Naive thymus-derived CD4-positive, alpha-beta T cell (primary cell): ENCODE results near the gene METTL16. TPM values are rescaled to one million over a fixed set of nuclear protein-coding genes. Genes with fewer than 3 reads are reported as not detected.
A peak's percentile ranks its signal among the peaks of the same experiment; 100 is the strongest.

Source experiments
- ATAC-seq: fragments of 150-1000 bp; cut with Tn5 transposase; 2 replicates; pipeline ENCODE4 v1.10.0; 2021; ENCODE audit warnings: mild to moderate bottlenecking, moderate library complexity
- CTCF ChIA-PET: fragments of 350-600 bp; sonication (Branson Sonifier 250); formaldehyde crosslinking; loops from one replicate; lab custom pipeline; 2021; ENCODE audit warnings: antibody characterized with exemption; lab: Charles Lee
- POLR2A ChIA-PET: fragments of 350-600 bp; sonication (Branson Sonifier 250); formaldehyde crosslinking; loops from one replicate; lab custom pipeline; 2021; ENCODE audit warnings: antibody characterized with exemption, inconsistent platforms; lab: Charles Lee
- DNase-seq, 9 donors: peaks; one replicate each; pipeline versions ENCODE4 v3.0.0 to v3.0.0-alpha.2; 2020 to 2022; ENCODE audit warnings: mixed read lengths in 1 of 9
- H3K27ac ChIP-seq: one replicate; pipeline ENCODE4 v1.7.0; 2013; ENCODE audit warnings: mild to moderate bottlenecking, low read depth, low read length, moderate library complexity
- H3K27me3 ChIP-seq, 2 donors: one replicate each; pipeline ENCODE4 v1.7.0; 2013; ENCODE audit warnings: low read length in 2 of 2, mild to moderate bottlenecking in 2 of 2, moderate library complexity in 2 of 2; ENCODE audit not compliant: control insufficient read depth in 2 of 2, insufficient read depth in 2 of 2
- H3K36me3 ChIP-seq, 3 experiments: 1 replicate in 2 of 3; 2 replicates in 1 of 3; pipeline ENCODE4 v1.7.0; 2013; ENCODE audit warnings: low read length in 3 of 3, mild to moderate bottlenecking in 3 of 3, moderate library complexity in 1 of 3; ENCODE audit not compliant: insufficient read depth in 3 of 3, control insufficient read depth in 2 of 3
- H3K4me1 ChIP-seq, 2 donors: one replicate each; pipeline ENCODE4 v1.7.0; 2013; ENCODE audit warnings: low read length in 2 of 2, mild to moderate bottlenecking in 2 of 2, moderate library complexity in 1 of 2; ENCODE audit not compliant: control insufficient read depth in 2 of 2, insufficient read depth in 2 of 2
- H3K4me3 ChIP-seq: 2 replicates; pipeline ENCODE4 v1.7.0; 2013; ENCODE audit warnings: mild to moderate bottlenecking, low read length
- H3K9me3 ChIP-seq, 3 experiments: 1 replicate in 2 of 3; 2 replicates in 1 of 3; pipeline ENCODE4 v1.7.0; 2013; ENCODE audit warnings: low read length in 3 of 3; ENCODE audit not compliant: control insufficient read depth in 2 of 3
- H3K27ac Mint-ChIP-seq, 9 donors: one replicate each; pipeline ENCODE4 v1.8.0; 2020 to 2022; ENCODE audit warnings: mixed read lengths in 9 of 9, mild to moderate bottlenecking in 8 of 9, moderate library complexity in 5 of 9, inconsistent platforms in 2 of 9
- H3K27me3 Mint-ChIP-seq, 5 donors: one replicate each; pipeline ENCODE4 v1.8.0; 2021 to 2022; ENCODE audit warnings: mixed read lengths in 5 of 5, mild to moderate bottlenecking in 1 of 5
- H3K36me3 Mint-ChIP-seq, 5 donors: one replicate each; pipeline ENCODE4 v1.8.0; 2020 to 2022; ENCODE audit warnings: mixed read lengths in 5 of 5, mild to moderate bottlenecking in 3 of 5, inconsistent platforms in 1 of 5
- H3K4me1 Mint-ChIP-seq, 7 donors: one replicate each; pipeline ENCODE4 v1.8.0; 2020 to 2022; ENCODE audit warnings: mixed read lengths in 7 of 7, mild to moderate bottlenecking in 3 of 7, inconsistent platforms in 1 of 7
- H3K4me3 Mint-ChIP-seq, 10 donors: one replicate each; pipeline ENCODE4 v1.8.0; 2020 to 2022; ENCODE audit warnings: mild to moderate bottlenecking in 10 of 10, mixed read lengths in 10 of 10, moderate library complexity in 6 of 10, inconsistent platforms in 2 of 10
- H3K9me3 Mint-ChIP-seq, 11 donors: one replicate each; pipeline ENCODE4 v1.8.0; 2020 to 2022; ENCODE audit warnings: mixed read lengths in 11 of 11, mild to moderate bottlenecking in 4 of 11, inconsistent platforms in 1 of 11, moderate library complexity in 1 of 11
- intact Hi-C, 2 donors: fragments of 100-400 bp; cut with micrococcal nuclease; formaldehyde crosslinking; loops; one replicate each; pipeline ENCODE4 v1.15.1; 2023
- polyA plus RNA-seq, 2 donors: library from polyadenylated mRNA; unstranded; fragments of 300-500 nt; fragmentation: Illumina TruSeq; gene quantifications; one replicate each; pipeline ENCODE4 v1.2.3, GENCODE V29; 2021
- total RNA-seq, 6 experiments: library from RNA in 5 of 6; stranded (reverse) in 5 of 6; gene quantifications; 1 replicate in 5 of 6; 2 replicates in 1 of 6; pipeline ENCODE4 v1.2.3 and lab custom pipeline; 2021 to 2026

The METTL16 gene
- total and polyA plus RNA-seq, 7 experiments from 2014 or later, result 21.0 to 67.7 (median 37.0) TPM

DNA sequence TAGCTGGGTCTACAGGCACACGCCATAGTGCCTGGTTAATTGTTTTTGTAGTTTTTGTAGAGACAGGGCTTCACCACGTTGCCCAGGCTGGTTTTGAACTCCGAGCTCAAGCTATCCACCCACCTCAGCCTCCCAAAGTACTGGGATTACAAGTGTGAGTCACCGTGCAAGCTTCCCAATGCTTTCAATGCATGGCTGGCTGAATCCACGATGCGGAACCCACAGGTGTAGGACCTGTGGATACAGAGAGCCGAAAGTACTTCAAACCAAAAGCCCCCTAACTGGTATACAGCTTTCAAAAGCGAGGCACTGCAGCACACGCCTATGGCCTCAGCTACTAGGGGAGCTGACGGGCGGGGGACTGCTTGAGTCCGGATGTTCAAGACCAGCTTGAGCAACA lies 44.8 kb downstream of the METTL16 start:
- H3K27ac Mint-ChIP-seq, result no peak overlapping the region

GRCh38 chr17:2462481-2462880 lies 49.2 kb downstream of the METTL16 start:
- ChIA-PET POLR2A (no interaction called here), CTCF (no interaction called here)

More for the DNA sequence above, 44.8 kb downstream of the METTL16 start:
- Histone ChIP-seq H3K27ac (no peak overlapping the region), H3K4me3 (no peak overlapping the region), H3K36me3 (peaks cover 6 to 81% (median 8%) of the 10 kb centered on the region in 3 experiments), H3K4me1 (no peaks in the 10 kb centered on the region), H3K27me3 (no peaks in the 10 kb centered on the region), H3K9me3 (no peaks in the 10 kb centered on the region)
- intact Hi-C loops, result no loop called here
- Mint-ChIP-seq H3K9me3 (peaks cover 0 to 7% (median 0%) of the 10 kb centered on the region in 11 donors), H3K4me3 (no peak overlapping the region), H3K36me3 (peaks cover 9 to 51% (median 25%) of the 10 kb centered on the region in 5 donors), H3K27me3 (no peaks in the 10 kb centered on the region), H3K4me1 (peaks cover 0 to 2% (median 0%) of the 10 kb centered on the region in 7 donors)
- DNase-seq (no peak), ATAC-seq (no peak)
- ChIA-PET CTCF (interaction anchor here (0.6 to 1.1 kb wide), 2 partner anchors 11 to 24 kb away, joined by 3 to 4 read pairs; no protein-coding TSS in a partner anchor), POLR2A (no interaction called here)

GRCh38 chr17:2459917-2460271 lies 51.8 kb downstream of the METTL16 start:
- intact Hi-C loops, result no loop called here
- Histone ChIP-seq H3K4me3 (no peak overlapping the region), H3K27me3 (no peaks in the 10 kb centered on the region), H3K4me1 (no peaks in the 10 kb centered on the region), H3K9me3 (no peaks in the 10 kb centered on the region), H3K27ac (no peak overlapping the region), H3K36me3 (peaks cover 5 to 62% (median 6%) of the 10 kb centered on the region in 3 experiments)
- Mint-ChIP-seq H3K4me3 (no peak overlapping the region), H3K27ac (peak overlapping the region in 1 of 9 donors; percentile 14), H3K27me3 (no peaks in the 10 kb centered on the region), H3K9me3 (peaks cover 0 to 7% (median 0%) of the 10 kb centered on the region in 11 donors), H3K4me1 (peaks cover 0 to 9% (median 0%) of the 10 kb centered on the region in 7 donors), H3K36me3 (peaks cover 9 to 36% (median 19%) of the 10 kb centered on the region in 5 donors)
- ChIA-PET CTCF (no interaction called here), POLR2A (no interaction called here)
- DNase-seq (no peak), ATAC-seq (no peak)

More at GRCh38 chr17:2462481-2462880, 49.2 kb downstream of the METTL16 start:
- ATAC-seq, result no peak
- H3K9me3 Mint-ChIP-seq, result peaks cover 0 to 7% (median 0%) of the 10 kb centered on the region in 11 donors
- H3K27ac Mint-ChIP-seq, result peak overlapping the region in 2 of 9 donors; percentile 34 to 59
- Histone ChIP-seq H3K27me3 (no peaks in the 10 kb centered on the region), H3K36me3 (peaks cover 0 to 63% (median 6%) of the 10 kb centered on the region in 3 experiments), H3K4me3 (no peak overlapping the region), H3K4me1 (no peaks in the 10 kb centered on the region), H3K9me3 (no peaks in the 10 kb centered on the region), H3K27ac (no peak overlapping the region)
- no peaks in the 10 kb centered on the region for H3K27me3 Mint-ChIP-seq
- H3K4me1 Mint-ChIP-seq, result peaks cover 0 to 9% (median 0%) of the 10 kb centered on the region in 7 donors
- DNase-seq, result no peak
- H3K36me3 Mint-ChIP-seq, result peaks cover 10 to 36% (median 25%) of the 10 kb centered on the region in 5 donors
- intact Hi-C loops, result no loop called here
- H3K4me3 Mint-ChIP-seq, result no peak overlapping the region

DNA sequence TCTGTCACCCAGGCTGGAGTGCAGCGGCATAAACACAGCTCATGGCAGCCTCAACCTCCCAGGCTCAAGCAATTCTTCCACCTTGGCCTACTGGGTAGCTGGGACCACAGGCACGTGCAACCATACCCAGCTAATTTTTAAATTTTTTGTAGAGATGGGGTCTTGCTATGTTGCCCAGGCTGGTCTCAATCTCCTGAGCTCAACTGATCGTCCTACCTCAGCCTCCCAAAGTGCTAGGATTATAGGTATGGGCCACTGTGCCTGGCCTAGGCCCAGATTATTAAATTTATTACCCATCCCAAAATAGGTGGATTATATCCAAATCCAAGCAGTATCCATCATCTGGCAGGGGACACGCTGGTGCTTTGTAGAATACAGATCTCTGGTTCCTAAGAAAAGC lies 53.8 kb downstream of the METTL16 start:
- H3K36me3 Mint-ChIP-seq, result peaks cover 8 to 32% (median 11%) of the 10 kb centered on the region in 5 donors

DNA sequence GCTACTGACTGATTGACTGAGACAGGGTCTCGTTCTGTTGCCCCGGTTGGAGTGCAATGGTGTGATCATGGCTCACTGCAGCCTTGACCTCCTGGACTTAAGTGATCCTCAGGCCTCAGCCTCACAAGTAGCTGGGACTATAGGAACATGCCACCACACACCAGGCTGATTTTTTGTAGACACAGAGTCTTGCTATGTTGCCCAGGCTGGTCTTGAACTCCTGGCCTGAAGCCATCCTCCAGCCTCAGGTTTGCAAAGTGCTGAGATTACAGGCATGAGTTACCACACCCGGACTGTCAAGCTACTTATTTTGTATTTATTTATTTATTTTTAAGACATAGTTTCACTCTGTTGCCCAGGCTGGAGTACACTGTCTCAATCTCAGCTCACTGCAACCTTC lies 55.2 kb downstream of the METTL16 start:
- Mint-ChIP-seq H3K4me1 (peaks cover 0 to 7% (median 4%) of the 10 kb centered on the region in 7 donors), H3K4me3 (no peak overlapping the region), H3K27ac (no peak overlapping the region), H3K27me3 (no peaks in the 10 kb centered on the region), H3K9me3 (no peaks in the 10 kb centered on the region), H3K36me3 (peaks cover 0 to 23% (median 8%) of the 10 kb centered on the region in 5 donors)
- H3K4me1 ChIP-seq, result no peaks in the 10 kb centered on the region
- DNase-seq, result no peak
- intact Hi-C loops, result no loop called here
- H3K9me3 ChIP-seq, result no peaks in the 10 kb centered on the region
- CTCF ChIA-PET, result interaction anchor here (0.9 kb wide), 1 partner anchor 10 kb away, joined by 3 read pairs; no protein-coding TSS in a partner anchor
- H3K27me3 ChIP-seq, result no peaks in the 10 kb centered on the region
- POLR2A ChIA-PET, result no interaction called here
- H3K36me3 ChIP-seq, result peaks cover 0 to 39% (median 5%) of the 10 kb centered on the region in 3 experiments
- no peak overlapping the region for H3K4me3 ChIP-seq
- H3K27ac ChIP-seq, result no peak overlapping the region
- no peak for ATAC-seq

More for the DNA sequence above, 53.8 kb downstream of the METTL16 start:
- Mint-ChIP-seq H3K4me3 (no peak overlapping the region), H3K9me3 (peaks cover 0 to 7% (median 0%) of the 10 kb centered on the region in 11 donors), H3K27ac (no peak overlapping the region), H3K4me1 (peaks cover 0 to 7% (median 2%) of the 10 kb centered on the region in 7 donors), H3K27me3 (no peaks in the 10 kb centered on the region)
- intact Hi-C loops, result no loop called here
- no peak overlapping the region for H3K27ac ChIP-seq
- peaks cover 4 to 46% (median 5%) of the 10 kb centered on the region in 3 experiments for H3K36me3 ChIP-seq
- no peaks in the 10 kb centered on the region for H3K27me3 ChIP-seq
- DNase-seq (no peak), ATAC-seq (no peak)
- POLR2A ChIA-PET, result interaction anchor here (1.1 kb wide), 1 partner anchor 44 kb away, joined by 5 read pairs; no protein-coding TSS in a partner anchor
- H3K9me3 ChIP-seq, result no peaks in the 10 kb centered on the region
- H3K4me3 ChIP-seq, result no peak overlapping the region
- CTCF ChIA-PET, result interaction anchor here (0.5 to 1.0 kb wide), 3 partner anchors 47 to 1893 kb away, joined by 3 to 9 read pairs (median 5); no protein-coding TSS in a partner anchor
- H3K4me1 ChIP-seq, result no peaks in the 10 kb centered on the region

DNA sequence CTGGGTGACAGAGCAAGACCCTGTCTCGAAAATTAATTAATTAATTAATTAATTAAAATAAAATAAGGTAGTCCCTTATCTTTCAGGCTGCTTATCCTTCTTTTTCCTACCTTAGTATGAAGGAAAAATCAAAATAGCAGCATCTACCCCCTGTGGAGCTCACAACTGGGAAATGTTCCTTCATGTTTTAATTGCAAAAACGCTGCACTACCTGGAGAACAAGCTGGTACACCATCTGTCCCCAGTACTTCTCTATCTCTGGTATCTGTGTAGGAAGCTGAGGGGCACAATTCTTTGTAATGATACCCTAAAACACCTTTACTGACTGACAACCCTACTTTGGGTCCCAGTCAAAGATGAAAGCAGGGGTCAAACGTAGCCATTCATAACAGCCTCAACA lies 55.7 kb downstream of the METTL16 start:
- H3K4me3 Mint-ChIP-seq, result no peak overlapping the region
- H3K36me3 Mint-ChIP-seq, result peaks cover 0 to 23% (median 8%) of the 10 kb centered on the region in 5 donors
- CTCF ChIA-PET, result interaction anchor here (0.9 kb wide), 1 partner anchor 10 kb away, joined by 3 read pairs; no protein-coding TSS in a partner anchor
- peaks cover 0 to 7% (median 4%) of the 10 kb centered on the region in 7 donors for H3K4me1 Mint-ChIP-seq
- POLR2A ChIA-PET, result no interaction called here
- H3K27me3 ChIP-seq, result no peaks in the 10 kb centered on the region
- no peaks in the 10 kb centered on the region for H3K9me3 Mint-ChIP-seq
- no peak for DNase-seq
- H3K27me3 Mint-ChIP-seq, result no peaks in the 10 kb centered on the region
- peaks cover 0 to 39% (median 5%) of the 10 kb centered on the region in 3 experiments for H3K36me3 ChIP-seq
- ATAC-seq, result no peak
- no peaks in the 10 kb centered on the region for H3K4me1 ChIP-seq
- intact Hi-C loops, result no loop called here
- no peak overlapping the region for H3K4me3 ChIP-seq
- no peaks in the 10 kb centered on the region for H3K9me3 ChIP-seq
- peak overlapping the region in 1 of 9 donors; percentile 14 for H3K27ac Mint-ChIP-seq
- no peak overlapping the region for H3K27ac ChIP-seq
